Measurements from ENCODE around the gene TRPM3.

DNA sequence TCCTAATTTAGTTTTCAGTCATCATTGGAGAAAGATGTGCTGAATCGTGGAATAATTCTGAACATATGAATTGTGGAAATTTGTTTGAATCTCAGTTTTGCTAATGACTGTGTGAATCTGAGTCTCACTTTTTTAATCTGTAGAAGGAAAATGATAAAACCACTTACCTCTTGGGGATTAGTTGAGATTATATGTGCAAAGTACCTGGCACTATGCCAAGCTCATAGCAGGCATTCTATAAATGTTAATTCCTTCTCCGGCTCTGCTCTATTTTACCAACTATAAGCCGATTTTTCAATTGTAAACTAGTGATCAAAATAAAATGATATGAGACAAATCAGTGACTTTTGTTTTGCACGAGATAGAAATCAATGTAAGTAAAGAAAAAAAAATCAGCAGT lies 290.8 kb downstream of the TRPM3 start:
- TF ChIP-seq, protein P1, sequence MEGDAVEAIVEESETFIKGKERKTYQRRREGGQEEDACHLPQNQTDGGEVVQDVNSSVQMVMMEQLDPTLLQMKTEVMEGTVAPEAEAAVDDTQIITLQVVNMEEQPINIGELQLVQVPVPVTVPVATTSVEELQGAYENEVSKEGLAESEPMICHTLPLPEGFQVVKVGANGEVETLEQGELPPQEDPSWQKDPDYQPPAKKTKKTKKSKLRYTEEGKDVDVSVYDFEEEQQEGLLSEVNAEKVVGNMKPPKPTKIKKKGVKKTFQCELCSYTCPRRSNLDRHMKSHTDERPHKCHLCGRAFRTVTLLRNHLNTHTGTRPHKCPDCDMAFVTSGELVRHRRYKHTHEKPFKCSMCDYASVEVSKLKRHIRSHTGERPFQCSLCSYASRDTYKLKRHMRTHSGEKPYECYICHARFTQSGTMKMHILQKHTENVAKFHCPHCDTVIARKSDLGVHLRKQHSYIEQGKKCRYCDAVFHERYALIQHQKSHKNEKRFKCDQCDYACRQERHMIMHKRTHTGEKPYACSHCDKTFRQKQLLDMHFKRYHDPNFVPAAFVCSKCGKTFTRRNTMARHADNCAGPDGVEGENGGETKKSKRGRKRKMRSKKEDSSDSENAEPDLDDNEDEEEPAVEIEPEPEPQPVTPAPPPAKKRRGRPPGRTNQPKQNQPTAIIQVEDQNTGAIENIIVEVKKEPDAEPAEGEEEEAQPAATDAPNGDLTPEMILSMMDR (conservative IDR thresholded peaks at IDR 0.05), result no peak
- TF ChIP-seq ZFX (IDR thresholded peaks at IDR 0.05), result no peak

All from C4-2B (cell line).